GM23248 (cell line): ENCODE results near the gene SPATA12. TPM values are rescaled to one million over a fixed set of nuclear protein-coding genes. Genes with fewer than 3 reads are reported as not detected.

Experiments
- DNase-seq: peaks from one replicate; pipeline ENCODE4 v3.0.0-alpha.2; 2015
- H2AFZ ChIP-seq: fragments of 200-600 bp; sonication (generic); 2 replicates; pipeline ENCODE4 v1.6.1; 2016; ENCODE audit warnings: antibody characterized with exemption
- H3F3A ChIP-seq: fragments of 200-600 bp; sonication (generic); 2 replicates; pipeline ENCODE4 v1.6.1; 2016; ENCODE audit warnings: mild to moderate bottlenecking, antibody characterized with exemption, mixed run types; ENCODE audit not compliant: insufficient read depth
- H3K27ac ChIP-seq: fragments of 200-600 bp; sonication (generic); 2 replicates; pipeline ENCODE4 v1.5.1; 2016; ENCODE audit warnings: mild to moderate bottlenecking
- H3K27me3 ChIP-seq: fragments of 200-600 bp; sonication (generic); replicated peaks from 2 replicates; pipeline ENCODE4 v1.6.1; 2016; ENCODE audit warnings: mild to moderate bottlenecking; ENCODE audit not compliant: insufficient read depth
- H3K36me3 ChIP-seq: fragments of 200-600 bp; sonication (generic); 2 replicates; pipeline ENCODE4 v1.6.1; 2016; ENCODE audit warnings: low read depth, mild to moderate bottlenecking
- H3K4me1 ChIP-seq: fragments of 200-600 bp; sonication (generic); 2 replicates; pipeline ENCODE4 v1.6.1; 2016; ENCODE audit warnings: mild to moderate bottlenecking; ENCODE audit not compliant: insufficient read depth
- H3K4me2 ChIP-seq: fragments of 200-600 bp; sonication (generic); one replicate; pipeline ENCODE4 v1.6.1; 2016; ENCODE audit warnings: mild to moderate bottlenecking; ENCODE audit not compliant: unreplicated experiment
- H3K4me3 ChIP-seq: fragments of 200-600 bp; sonication (generic); 2 replicates; pipeline ENCODE4 v1.5.1; 2016; ENCODE audit warnings: mild to moderate bottlenecking
- H3K79me2 ChIP-seq: fragments of 200-600 bp; sonication (generic); 2 replicates; pipeline ENCODE4 v1.6.1; 2016; ENCODE audit warnings: mild to moderate bottlenecking; ENCODE audit not compliant: insufficient read depth
- H3K9ac ChIP-seq: fragments of 200-600 bp; sonication (generic); 2 replicates; pipeline ENCODE4 v1.6.1; 2016; ENCODE audit warnings: mild to moderate bottlenecking
- H3K9me2 ChIP-seq: fragments of 200-600 bp; sonication (generic); 2 replicates; pipeline ENCODE4 v1.6.1; 2016; ENCODE audit warnings: mixed run types, mild to moderate bottlenecking, moderate library complexity; ENCODE audit not compliant: insufficient read depth
- H3K9me3 ChIP-seq: fragments of 200-600 bp; sonication (generic); one replicate; pipeline ENCODE4 v1.6.1; 2017; ENCODE audit warnings: low read depth
- H4K20me1 ChIP-seq: fragments of 200-600 bp; sonication (generic); 2 replicates; pipeline ENCODE4 v1.6.0; 2016; ENCODE audit not compliant: insufficient read depth
- EZH2 ChIP-seq: fragments of 200-600 bp; sonication (generic); IDR thresholded peaks from 2 replicates; pipeline ENCODE4 v1.6.1; 2018; ENCODE audit warnings: antibody characterized with exemption, mild to moderate bottlenecking; ENCODE audit not compliant: insufficient read depth, poor library complexity, severe bottlenecking
- EZH2phosphoT487 ChIP-seq: fragments of 200-600 bp; sonication (generic); IDR thresholded peaks from 2 replicates; pipeline ENCODE4 v1.6.1; 2018; ENCODE audit warnings: antibody characterized with exemption, moderate library complexity, mild to moderate bottlenecking, low read depth; ENCODE audit not compliant: insufficient read depth
- WGBS, 2 experiments: methylation state at CpG; one replicate each; pipeline ENCODE4 v1.1.6; 2015 to 2017; ENCODE audit warnings: low lambda C conversion rate in 2 of 2, low coverage in 1 of 2; ENCODE audit errors: missing lambda C conversion rate in 2 of 2; 5-methylcytosine and 5-hydroxymethylcytosine counted together
- in situ Hi-C: fragments of 300-500 bp; cut with MboI; formaldehyde crosslinking; loops from 2 replicates; pipeline ENCODE4 v1.15.0; 2020
- polyA plus RNA-seq: library from polyadenylated mRNA; unstranded; fragments of >200 nt; fragmentation: Nextera tagmentation; extraction: Ambion mirVana; gene quantifications from 2 replicates; pipeline ENCODE4 v1.2.1, GENCODE V29; 2016
- total RNA-seq: library from RNA; depleted of rRNA; stranded (reverse); fragments of >200 nt; shearing (Covaris generic); gene quantifications from 2 replicates; pipeline ENCODE4 v1.2.3, GENCODE V29; 2014; rRNA removed

SPATA12 gene
- total and polyA plus RNA-seq, 2 experiments from 2014 or later = not detected

- H3K4me2 ChIP-seq = no peak overlapping the region
- no peak for DNase-seq
- H3K9me2 ChIP-seq = no peaks in the 10 kb centered on the region
- H3K9me3 ChIP-seq = no peaks in the 10 kb centered on the region
- TF ChIP-seq EZH2 (no peak), EZH2phosphoT487 (no peak)
- H2AFZ ChIP-seq = no peak overlapping the region
- H3F3A ChIP-seq = no peaks in the 10 kb centered on the region
- no peaks in the 10 kb centered on the region for H4K20me1 ChIP-seq
- H3K4me3 ChIP-seq = no peak overlapping the region
- H3K4me1 ChIP-seq = no peaks in the 10 kb centered on the region
- H3K79me2 ChIP-seq = no peaks in the 10 kb centered on the region
- H3K27ac ChIP-seq = no peak overlapping the region
- in situ Hi-C loops = no loop called here
- H3K27me3 ChIP-seq = no peaks in the 10 kb centered on the region
- H3K36me3 ChIP-seq = no peaks in the 10 kb centered on the region
- WGBS, 2 experiments = 68% methylated on average over 10 of the region's 10 CpGs
- no peak overlapping the region for H3K9ac ChIP-seq
These were observed 60.1 kb downstream of the SPATA12 start for GRCh38 chr3:57120451-57121174.

Other genes with a start within 250 kb of the SPATA12 start
- 0.76 and 1.2 TPM in 2 replicates for gene IL17RD, start 104.7 kb downstream of the SPATA12 start, total RNA-seq
- 0.34 and 0.42 TPM in 2 replicates for gene IL17RD, start 104.7 kb downstream of the SPATA12 start, polyA plus RNA-seq
- gene HESX1, start 139.3 kb downstream of the SPATA12 start, total RNA-seq = not detected in 2 replicates
- gene HESX1, start 139.3 kb downstream of the SPATA12 start, polyA plus RNA-seq = 0.58 and 1.1 TPM in 2 replicates
- gene APPL1, start 167.1 kb downstream of the SPATA12 start, total RNA-seq = 35.6 and 38.2 TPM in 2 replicates
- gene APPL1, start 167.1 kb downstream of the SPATA12 start, polyA plus RNA-seq = 55.8 and 58.3 TPM in 2 replicates
- gene ASB14, start 232.0 kb downstream of the SPATA12 start, total RNA-seq = not detected in 2 replicates
- gene ASB14, start 232.0 kb downstream of the SPATA12 start, polyA plus RNA-seq = 0.15 TPM in 2 replicates